Astrocyte (in vitro differentiated cells and primary cell): ENCODE measurements around the gene C1orf53. TPM values are rescaled to one million over a fixed set of nuclear protein-coding genes. Genes with fewer than 3 reads are reported as not detected.

Source experiments
- DNase-seq: peaks from one replicate; pipeline ENCODE4 v3.0.0-alpha.2; 2010; ENCODE audit warnings: low read depth
- FAIRE-seq: peaks from 2 replicates; lab custom pipeline; 2011; peaks lifted over from hg19 to GRCh38; lab: Jason Lieb, UNC
- H2AFZ ChIP-seq: 2 replicates; pipeline ENCODE4 v1.6.0; 2012; ENCODE audit warnings: low read depth, low read length, inconsistent platforms
- H3K27ac ChIP-seq: 2 replicates; pipeline ENCODE4 v1.5.1; 2011; ENCODE audit warnings: low read depth, low read length, inconsistent platforms
- H3K27me3 ChIP-seq: 2 replicates; pipeline ENCODE4 v1.6.0; 2011; ENCODE audit warnings: low read length, inconsistent platforms; ENCODE audit not compliant: insufficient read depth
- H3K36me3 ChIP-seq: 2 replicates; pipeline ENCODE4 v1.5.1; 2011; ENCODE audit warnings: low read length, inconsistent platforms; ENCODE audit not compliant: insufficient read depth
- H3K4me1 ChIP-seq: 2 replicates; pipeline ENCODE4 v1.5.1; 2011; ENCODE audit warnings: low read length, inconsistent platforms; ENCODE audit not compliant: insufficient read depth
- H3K4me2 ChIP-seq: 2 replicates; pipeline ENCODE4 v1.6.0; 2012; ENCODE audit warnings: low read length, inconsistent platforms
- H3K4me3 ChIP-seq: 2 replicates; pipeline ENCODE4 v1.5.1; 2011; ENCODE audit warnings: low read depth, mild to moderate bottlenecking, low read length, inconsistent platforms; ENCODE audit not compliant: insufficient read depth
- H3K79me2 ChIP-seq: 2 replicates; pipeline ENCODE4 v1.6.0; 2012; ENCODE audit warnings: mild to moderate bottlenecking, low read length, inconsistent platforms; ENCODE audit not compliant: insufficient read depth
- H3K9ac ChIP-seq: 2 replicates; pipeline ENCODE4 v1.6.0; 2012; ENCODE audit warnings: mild to moderate bottlenecking, low read length, inconsistent platforms
- H3K9me3 ChIP-seq: 2 replicates; pipeline ENCODE4 v1.5.1; 2012; ENCODE audit warnings: low read depth, mild to moderate bottlenecking, low read length, inconsistent platforms; ENCODE audit not compliant: insufficient read depth
- H4K20me1 ChIP-seq: 2 replicates; pipeline ENCODE4 v1.6.0; 2012; ENCODE audit warnings: low read length, inconsistent platforms; ENCODE audit not compliant: insufficient read depth
- H3K27ac Mint-ChIP-seq: one replicate; pipeline ENCODE4 v1.8.0; 2021; ENCODE audit warnings: mild to moderate bottlenecking, mixed read lengths; ENCODE audit not compliant: unreplicated experiment
- H3K27me3 Mint-ChIP-seq: one replicate; pipeline ENCODE4 v1.8.0; 2021; ENCODE audit warnings: low read depth, mixed read lengths; ENCODE audit not compliant: unreplicated experiment
- H3K36me3 Mint-ChIP-seq: one replicate; pipeline ENCODE4 v1.8.0; 2021; ENCODE audit warnings: low read depth, mixed read lengths; ENCODE audit not compliant: unreplicated experiment
- H3K4me1 Mint-ChIP-seq: one replicate; pipeline ENCODE4 v1.8.0; 2021; ENCODE audit warnings: low read depth, mixed read lengths; ENCODE audit not compliant: unreplicated experiment
- H3K4me3 Mint-ChIP-seq: one replicate; pipeline ENCODE4 v1.8.0; 2021; ENCODE audit warnings: mild to moderate bottlenecking, moderate library complexity, mixed read lengths; ENCODE audit not compliant: unreplicated experiment
- H3K9me3 Mint-ChIP-seq: one replicate; pipeline ENCODE4 v1.8.0; 2021; ENCODE audit warnings: mild to moderate bottlenecking, mixed read lengths; ENCODE audit not compliant: unreplicated experiment
- EZH2 ChIP-seq: IDR thresholded peaks from 2 replicates; pipeline ENCODE4 v1.6.1; 2012; ENCODE audit warnings: mild to moderate bottlenecking, low read length, inconsistent platforms; ENCODE audit not compliant: insufficient read depth
- total RNA-seq: library from RNA; stranded (reverse); gene quantifications from 2 replicates; pipeline ENCODE4 v1.2.1, GENCODE V29; 2021
- TF ChIP-seq, protein P1 (sequence below): IDR thresholded peaks from 2 replicates; pipeline ENCODE4 v1.5.1; 2011; ENCODE audit warnings: low read depth, mild to moderate bottlenecking, inconsistent platforms, low read length, moderate library complexity; ENCODE audit not compliant: insufficient read depth

The C1orf53 gene
- total RNA-seq, 1 donor from 2014 or later: 7.9 TPM

DNA sequence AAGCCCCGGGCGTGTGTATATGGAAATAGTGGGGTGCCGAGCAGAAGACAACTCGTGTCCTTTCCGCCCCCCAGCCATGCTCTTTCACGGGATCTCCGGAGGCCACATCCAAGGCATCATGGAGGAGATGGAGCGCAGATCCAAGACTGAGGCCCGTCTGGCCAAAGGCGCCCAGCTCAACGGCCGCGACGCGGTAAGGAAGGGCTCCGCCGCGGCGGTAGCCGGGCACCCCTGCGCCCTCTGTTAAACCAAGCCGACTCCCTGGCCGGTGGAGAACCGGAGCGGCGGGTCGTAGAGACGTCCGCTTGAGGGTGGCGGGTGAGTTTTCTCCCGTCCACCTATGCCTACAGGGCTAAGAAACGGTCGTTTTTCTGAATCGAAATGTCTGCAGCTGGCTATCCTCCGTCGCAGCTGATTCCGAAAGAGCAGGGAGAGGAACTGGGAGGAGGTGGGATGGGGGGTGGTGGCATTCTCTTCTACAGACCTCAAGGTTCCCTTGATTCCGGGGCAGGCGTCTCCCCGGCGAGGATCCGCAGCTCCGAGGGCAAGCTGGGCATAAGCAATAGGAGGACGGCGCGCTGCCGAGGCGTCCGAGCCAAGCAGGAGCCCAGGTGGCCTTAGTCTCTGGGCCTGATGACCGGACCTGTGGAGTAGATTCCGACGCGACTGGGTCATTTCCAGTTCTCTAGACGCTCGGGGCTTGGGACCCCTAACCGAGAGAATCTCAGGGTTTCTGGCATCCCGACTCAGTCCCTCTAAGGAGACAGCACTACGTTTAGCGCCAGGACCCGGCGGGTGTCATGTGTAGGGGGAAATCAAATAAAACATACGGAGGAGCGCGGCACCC is 15.6 kb downstream of the C1orf53 start:
- peaks cover 99% of the 10 kb centered on the region for H3K27me3 ChIP-seq
- peak; percentile 90 for TF ChIP-seq EZH2
- TF ChIP-seq, protein P1, sequence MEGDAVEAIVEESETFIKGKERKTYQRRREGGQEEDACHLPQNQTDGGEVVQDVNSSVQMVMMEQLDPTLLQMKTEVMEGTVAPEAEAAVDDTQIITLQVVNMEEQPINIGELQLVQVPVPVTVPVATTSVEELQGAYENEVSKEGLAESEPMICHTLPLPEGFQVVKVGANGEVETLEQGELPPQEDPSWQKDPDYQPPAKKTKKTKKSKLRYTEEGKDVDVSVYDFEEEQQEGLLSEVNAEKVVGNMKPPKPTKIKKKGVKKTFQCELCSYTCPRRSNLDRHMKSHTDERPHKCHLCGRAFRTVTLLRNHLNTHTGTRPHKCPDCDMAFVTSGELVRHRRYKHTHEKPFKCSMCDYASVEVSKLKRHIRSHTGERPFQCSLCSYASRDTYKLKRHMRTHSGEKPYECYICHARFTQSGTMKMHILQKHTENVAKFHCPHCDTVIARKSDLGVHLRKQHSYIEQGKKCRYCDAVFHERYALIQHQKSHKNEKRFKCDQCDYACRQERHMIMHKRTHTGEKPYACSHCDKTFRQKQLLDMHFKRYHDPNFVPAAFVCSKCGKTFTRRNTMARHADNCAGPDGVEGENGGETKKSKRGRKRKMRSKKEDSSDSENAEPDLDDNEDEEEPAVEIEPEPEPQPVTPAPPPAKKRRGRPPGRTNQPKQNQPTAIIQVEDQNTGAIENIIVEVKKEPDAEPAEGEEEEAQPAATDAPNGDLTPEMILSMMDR: no peak
- no peak overlapping the region for H3K27ac ChIP-seq
- Mint-ChIP-seq H3K4me1 (peaks cover 6% of the 10 kb centered on the region), H3K4me3 (peak overlapping the region; percentile 27), H3K27me3 (peaks cover 97% of the 10 kb centered on the region), H3K36me3 (peaks cover 2% of the 10 kb centered on the region), H3K27ac (peak overlapping the region; percentile 34), H3K9me3 (peaks cover 23% of the 10 kb centered on the region)
- peaks cover 4% of the 10 kb centered on the region for H3K4me1 ChIP-seq
- H3K4me2 ChIP-seq: peak overlapping the region; percentile 83
- no peak overlapping the region for H3K9ac ChIP-seq
- no peaks in the 10 kb centered on the region for H3K9me3 ChIP-seq
- FAIRE-seq (no peak), DNase-seq (no peak)
- H3K36me3 ChIP-seq: no peaks in the 10 kb centered on the region
- peaks cover 8% of the 10 kb centered on the region for H4K20me1 ChIP-seq
- peak overlapping the region; percentile 15 for H2AFZ ChIP-seq
- no peaks in the 10 kb centered on the region for H3K79me2 ChIP-seq
- H3K4me3 ChIP-seq: peak overlapping the region; percentile 44

GRCh38 chr1:197918807-197919345 is 16.4 kb downstream of the C1orf53 start:
- Histone ChIP-seq H3K4me2 (no peak overlapping the region), H3K27me3 (peaks cover 97% of the 10 kb centered on the region), H3K9me3 (no peaks in the 10 kb centered on the region), H3K4me3 (no peak overlapping the region), H3K79me2 (no peaks in the 10 kb centered on the region), H3K36me3 (no peaks in the 10 kb centered on the region), H3K27ac (no peak overlapping the region), H4K20me1 (peaks cover 8% of the 10 kb centered on the region), H3K4me1 (peaks cover 4% of the 10 kb centered on the region), H2AFZ (no peak overlapping the region), H3K9ac (no peak overlapping the region)
- Mint-ChIP-seq H3K27ac (no peak overlapping the region), H3K9me3 (peaks cover 23% of the 10 kb centered on the region), H3K4me3 (no peak overlapping the region), H3K36me3 (peaks cover 2% of the 10 kb centered on the region), H3K4me1 (peaks cover 6% of the 10 kb centered on the region), H3K27me3 (peaks cover 93% of the 10 kb centered on the region)
- FAIRE-seq: no peak
- TF ChIP-seq EZH2: no peak
- TF ChIP-seq, protein P1: no peak
- DNase-seq: no peak
